Keratinocyte (primary cell): ENCODE data around the gene CSK. TPM values are rescaled to one million over a fixed set of nuclear protein-coding genes. Genes with fewer than 3 reads are reported as not detected.

Source experiments
- DNase-seq: peaks from one replicate; pipeline ENCODE4 v3.0.0-alpha.2; 2011; ENCODE audit warnings: low read depth, missing footprints, low spot score
- FAIRE-seq: peaks from 2 replicates; lab custom pipeline; 2011; peaks lifted over from hg19 to GRCh38; lab: Jason Lieb, UNC
- H2AFZ ChIP-seq: 2 replicates; pipeline ENCODE4 v1.6.0; 2012; ENCODE audit warnings: low read length, control low read depth, inconsistent platforms; ENCODE audit not compliant: control insufficient read depth
- H3K27ac ChIP-seq: 2 replicates; pipeline ENCODE4 v1.5.1; 2011; ENCODE audit warnings: low read length; ENCODE audit not compliant: control insufficient read depth, insufficient read depth
- H3K27me3 ChIP-seq: 3 replicates; pipeline ENCODE4 v1.6.0; 2011; ENCODE audit warnings: low read length; ENCODE audit not compliant: control insufficient read depth, insufficient read depth; ENCODE audit errors: extremely low read depth
- H3K36me3 ChIP-seq, 2 experiments: 2 replicates in 1 of 2; 3 replicates in 1 of 2; pipeline ENCODE4 v1.5.1; 2011; ENCODE audit warnings: low read length in 2 of 2, mild to moderate bottlenecking in 1 of 2; ENCODE audit not compliant: control insufficient read depth in 2 of 2, insufficient read depth in 2 of 2; ENCODE audit errors: extremely low read depth in 1 of 2
- H3K4me1 ChIP-seq: 3 replicates; pipeline ENCODE4 v1.5.1; 2011; ENCODE audit warnings: low read length; ENCODE audit not compliant: control insufficient read depth, insufficient read depth; ENCODE audit errors: extremely low read depth
- H3K4me2 ChIP-seq: 3 replicates; pipeline ENCODE4 v1.6.0; 2011; ENCODE audit warnings: low read depth, low read length; ENCODE audit not compliant: control insufficient read depth, insufficient read depth; ENCODE audit errors: extremely low read depth
- H3K4me3 ChIP-seq, 3 experiments: fragments of 200-600 bp in 1 of 3; sonication (generic) in 1 of 3; 2 replicates in 2 of 3; 3 replicates in 1 of 3; pipeline ENCODE4 v1.5.1; 2011 to 2016; ENCODE audit warnings: low read length in 3 of 3, mild to moderate bottlenecking in 3 of 3, control low read depth in 2 of 3, inconsistent platforms in 1 of 3, low read depth in 1 of 3, mixed read lengths in 1 of 3, mixed run types in 1 of 3, moderate library complexity in 1 of 3; ENCODE audit not compliant: control insufficient read depth in 2 of 3, insufficient read depth in 2 of 3; ENCODE audit errors: extremely low read depth in 1 of 3
- H3K79me2 ChIP-seq: 2 replicates; pipeline ENCODE4 v1.6.0; 2012; ENCODE audit warnings: low read length; ENCODE audit not compliant: control insufficient read depth, insufficient read depth
- H3K9ac ChIP-seq: 3 replicates; pipeline ENCODE4 v1.6.0; 2011; ENCODE audit warnings: low read length; ENCODE audit not compliant: control insufficient read depth, insufficient read depth; ENCODE audit errors: extremely low read depth
- H3K9me1 ChIP-seq: 3 replicates; pipeline ENCODE4 v1.6.0; 2011; ENCODE audit warnings: low read length; ENCODE audit not compliant: control insufficient read depth, insufficient read depth; ENCODE audit errors: extremely low read depth
- H3K9me3 ChIP-seq: 2 replicates; pipeline ENCODE4 v1.5.1; 2012; ENCODE audit warnings: low read depth, low read length; ENCODE audit not compliant: control insufficient read depth
- H4K20me1 ChIP-seq: 3 replicates; pipeline ENCODE4 v1.6.0; 2011; ENCODE audit warnings: low read length; ENCODE audit not compliant: control insufficient read depth, insufficient read depth; ENCODE audit errors: extremely low read depth
- CTCF ChIP-seq, 3 experiments: IDR thresholded peaks in 1 of 3; conservative IDR thresholded peaks in 1 of 3; optimal IDR thresholded peaks in 1 of 3; 2 replicates in 2 of 3; 3 replicates in 1 of 3; pipeline versions ENCODE3 to v1.5.1; 2011; ENCODE audit warnings: low read length in 3 of 3, mild to moderate bottlenecking in 3 of 3, moderate library complexity in 2 of 3, control low read depth in 1 of 3, inconsistent platforms in 1 of 3; ENCODE audit not compliant: insufficient read depth in 2 of 3; ENCODE audit errors: extremely low read depth in 1 of 3
- EZH2 ChIP-seq: IDR thresholded peaks from one replicate; pipeline ENCODE4 v1.6.1; 2012; ENCODE audit warnings: inconsistent platforms, mild to moderate bottlenecking, low read length, moderate library complexity
- dilution Hi-C: fragments of 300-500 bp; cut with MboI; formaldehyde crosslinking; loops from one replicate; pipeline ENCODE4 v1.7.0; 2020; ENCODE audit warnings: low sequenced_read_pairs; ENCODE audit not compliant: extremely low pct_ligation_motif_present
- polyA plus RNA-seq, 5 experiments: library from polyadenylated mRNA; depleted of rRNA in 3 of 5; stranded (reverse) in 3 of 5; stranded (forward) in 1 of 5; unstranded in 1 of 5; fragments of >200 nt; gene quantifications; 1 replicate in 1 of 5; 2 replicates in 3 of 5; 3 replicates in 1 of 5; pipeline versions ENCODE4 v1.2.1 to v1.2.3, GENCODE V29; 2011 to 2012; ENCODE audit warnings: missing spikeins in 2 of 5, low read depth in 1 of 5, low replicate concordance in 1 of 5

CSK gene
- polyA plus RNA-seq, 1 donor (not counting 4 experiments of a cell fraction or from before 2014, with no cell fraction given), result 17.2 TPM

DNA sequence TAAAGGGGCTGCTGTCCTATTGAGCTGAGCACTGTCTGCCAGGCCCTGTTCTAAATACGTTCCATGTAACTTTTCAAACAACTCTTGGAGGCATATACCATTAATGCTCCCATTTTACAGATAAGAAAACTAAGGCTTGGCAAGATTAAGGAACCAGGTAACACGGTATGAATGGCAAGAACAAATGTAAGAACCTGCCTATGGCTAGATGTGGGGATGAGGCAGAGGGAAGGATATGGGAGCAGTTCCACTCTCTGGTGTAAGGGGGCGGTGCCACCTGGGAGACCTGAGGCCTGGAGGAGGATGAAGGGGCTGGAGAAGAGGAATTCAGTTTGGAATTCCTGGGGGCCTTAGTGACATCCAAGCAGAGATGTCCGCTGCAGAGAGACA lies 27.0 kb downstream of the CSK start:
- Histone ChIP-seq H3K36me3 (peaks cover 3 to 6% of the 10 kb centered on the region in 2 experiments), H3K79me2 (no peaks in the 10 kb centered on the region), H3K9me3 (no peaks in the 10 kb centered on the region), H3K4me3 (no peak overlapping the region), H3K4me1 (peaks cover 7% of the 10 kb centered on the region), H3K4me2 (no peak overlapping the region), H3K9ac (no peak overlapping the region), H4K20me1 (peaks cover 3% of the 10 kb centered on the region), H3K27ac (no peak overlapping the region), H3K9me1 (no peaks in the 10 kb centered on the region), H2AFZ (no peak overlapping the region), H3K27me3 (no peaks in the 10 kb centered on the region)
- dilution Hi-C loops, result no loop called here
- no peak for FAIRE-seq
- DNase-seq, result no peak
- peak in 2 of 3 experiments; percentile 6 to 12 for TF ChIP-seq CTCF (optimal IDR thresholded peaks at IDR 0.05 in 1 of 3, IDR thresholded peaks at IDR 0.05 in 1 of 3, conservative IDR thresholded peaks at IDR 0.05 in 1 of 3; ENCODE audit: extremely low read depth in 1 of 3, insufficient read depth in 2 of 3, low read length in 3 of 3)
- TF ChIP-seq EZH2, result no peak

GRCh38 chr15:74809242-74809641 lies 27.4 kb downstream of the CSK start:
- no peak overlapping the region for H2AFZ ChIP-seq
- H3K9me3 ChIP-seq, result no peaks in the 10 kb centered on the region
- FAIRE-seq (no peak), DNase-seq (no peak)
- no peaks in the 10 kb centered on the region for H3K27me3 ChIP-seq
- peaks cover 2% of the 10 kb centered on the region in 2 experiments for H3K36me3 ChIP-seq
- H3K4me1 ChIP-seq, result peaks cover 7% of the 10 kb centered on the region
- no peak overlapping the region for H3K4me2 ChIP-seq
- no peak for TF ChIP-seq CTCF (optimal IDR thresholded peaks at IDR 0.05 in 1 of 3, IDR thresholded peaks at IDR 0.05 in 1 of 3, conservative IDR thresholded peaks at IDR 0.05 in 1 of 3; ENCODE audit: extremely low read depth in 1 of 3, insufficient read depth in 2 of 3, low read length in 3 of 3)
- no peak for TF ChIP-seq EZH2
- H3K9me1 ChIP-seq, result no peaks in the 10 kb centered on the region
- H3K4me3 ChIP-seq, result no peak overlapping the region
- peaks cover 3% of the 10 kb centered on the region for H4K20me1 ChIP-seq
- no peak overlapping the region for H3K9ac ChIP-seq
- H3K27ac ChIP-seq, result no peak overlapping the region
- no peaks in the 10 kb centered on the region for H3K79me2 ChIP-seq
- dilution Hi-C loops, result no loop called here
